HL-60 (cell line): ENCODE results near the gene ARPC1A.

Experiments
- DNase-seq, 2 experiments: peaks; one replicate each; pipeline ENCODE4 v3.0.0-alpha.2; 2010 to 2020; ENCODE audit warnings: low read depth in 1 of 2, low spot score in 1 of 2
- H3K27ac ChIP-seq: fragments of 250-450 bp; sonication (Bioruptor Pico); replicated peaks from 2 replicates; pipeline ENCODE4 v1.5.1; 2020; ENCODE audit warnings: mild to moderate bottlenecking, moderate library complexity
- H3K27me3 ChIP-seq: fragments of 250-450 bp; sonication (Bioruptor Pico); 2 replicates; pipeline ENCODE4 v1.5.1; 2021; ENCODE audit warnings: mild to moderate bottlenecking, moderate library complexity; ENCODE audit not compliant: insufficient read depth, poor library complexity, severe bottlenecking
- H3K4me3 ChIP-seq: replicated peaks from 2 replicates; pipeline ENCODE4 v1.5.1; 2011; ENCODE audit warnings: mild to moderate bottlenecking, control low read depth, low read length; ENCODE audit not compliant: insufficient read depth
- CTCF ChIP-seq: IDR thresholded peaks from one replicate; pipeline ENCODE4 v1.5.1; 2011; ENCODE audit warnings: low read length, control low read depth, inconsistent platforms; ENCODE audit not compliant: insufficient read depth
- GABPA ChIP-seq: IDR thresholded peaks from 2 replicates; pipeline ENCODE4 v1.6.1; 2012; ENCODE audit warnings: low read depth
- POLR2AphosphoS5 ChIP-seq: IDR thresholded peaks from 2 replicates; pipeline ENCODE4 v1.6.1; 2012; ENCODE audit warnings: low read depth
- REST ChIP-seq: IDR thresholded peaks from 2 replicates; pipeline ENCODE4 v1.6.1; 2012; ENCODE audit warnings: low read depth; ENCODE audit not compliant: insufficient replicate concordance
- SPI1 ChIP-seq: IDR thresholded peaks from 2 replicates; pipeline ENCODE4 v1.6.1; 2012; ENCODE audit warnings: low read depth, mild to moderate bottlenecking, borderline replicate concordance

Gene ARPC1A

GRCh38 chr7:99368750-99369389 is 43.2 kb downstream of the ARPC1A start:
- Histone ChIP-seq H3K27me3 (no peaks in the 10 kb centered on the region), H3K4me3 (no peak overlapping the region), H3K27ac (no peak overlapping the region)
- DNase-seq: no peak
- TF ChIP-seq POLR2AphosphoS5 (no peak), GABPA (no peak), REST (no peak)

DNA sequence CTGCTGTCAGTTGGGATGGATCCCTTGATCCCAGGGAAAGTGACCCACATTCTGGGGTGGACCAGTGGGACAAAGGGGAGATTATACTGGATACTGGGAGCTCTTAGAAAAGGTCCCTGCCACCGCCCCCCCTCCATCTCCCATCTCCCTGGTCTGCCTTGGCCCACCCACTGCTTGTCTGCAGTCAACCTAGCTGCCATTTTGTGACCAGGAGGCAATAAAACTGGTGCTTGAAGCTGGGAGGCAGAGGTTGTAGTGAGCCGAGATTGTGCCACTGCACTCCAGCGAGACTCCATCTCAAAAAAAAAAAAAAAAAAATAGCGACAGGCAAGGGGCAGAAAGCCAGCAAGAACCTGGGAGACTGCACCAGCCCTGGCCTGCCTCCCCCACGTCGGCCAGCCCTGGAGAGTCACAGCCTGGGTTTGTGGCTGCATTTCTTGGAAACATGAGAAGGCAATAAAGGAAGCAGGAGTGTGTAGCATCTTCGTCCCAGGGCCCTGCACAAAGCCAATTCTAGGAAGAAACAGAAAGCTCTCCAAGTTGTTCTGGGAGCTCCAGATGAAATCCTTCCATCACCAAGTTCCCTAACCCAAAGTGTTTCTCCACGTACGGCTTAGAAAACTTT is 44.2 kb downstream of the ARPC1A start:
- no peak for TF ChIP-seq REST
- no peak for TF ChIP-seq CTCF
- TF ChIP-seq SPI1: no peak
- TF ChIP-seq POLR2AphosphoS5: no peak
- no peak for TF ChIP-seq GABPA
- DNase-seq: no peak
- H3K27me3 ChIP-seq: no peaks in the 10 kb centered on the region
- H3K4me3 ChIP-seq: no peak overlapping the region
- H3K27ac ChIP-seq: no peak overlapping the region

DNA sequence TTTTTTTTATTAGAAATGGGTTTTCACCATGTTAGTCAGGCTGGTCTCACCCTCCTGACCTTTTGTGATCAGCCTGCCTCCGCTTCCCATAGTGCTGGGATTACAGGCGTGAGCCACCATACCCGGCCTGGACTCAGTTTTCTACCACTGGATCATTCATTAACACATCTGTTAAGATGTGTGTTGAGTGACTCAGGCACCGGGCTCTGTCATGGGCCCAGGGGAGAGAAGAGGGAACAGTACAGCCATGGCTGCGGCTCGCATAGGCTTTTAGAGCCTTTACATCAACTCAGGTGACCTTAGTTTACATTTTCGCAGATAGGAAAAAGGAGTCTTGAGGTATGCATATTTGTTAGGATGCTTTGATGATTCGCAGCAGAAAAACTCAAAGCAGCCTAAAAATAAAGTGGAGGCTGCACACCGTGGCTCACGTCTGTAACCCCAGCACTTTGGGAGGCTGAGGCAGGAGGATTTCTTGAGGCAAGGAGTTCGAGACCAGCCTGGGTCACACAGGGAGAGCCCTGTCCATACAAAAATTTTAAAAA is 45.8 kb downstream of the ARPC1A start:
- H3K27me3 ChIP-seq: no peaks in the 10 kb centered on the region
- H3K27ac ChIP-seq: no peak overlapping the region
- H3K4me3 ChIP-seq: no peak overlapping the region
- TF ChIP-seq POLR2AphosphoS5 (no peak), GABPA (no peak), SPI1 (no peak), REST (no peak), CTCF (no peak)
- DNase-seq: no peak
